ENCODE data around the gene ZCCHC24.

GRCh38 chr10:79379512-79380124 is 65.8 kb downstream of the ZCCHC24 start:
- TF ChIP-seq CTCF (IDR thresholded peaks at IDR 0.05) (no peak), ZFX (IDR thresholded peaks at IDR 0.05; ENCODE audit: borderline replicate concordance) (no peak)
